WI38 (cell line): ENCODE measurements around the gene MINDY4.

Experiments used
- H3K4me3 ChIP-seq: 2 replicates; pipeline ENCODE4 v1.5.1; 2011; ENCODE audit warnings: low read depth, mild to moderate bottlenecking, control low read depth, low read length
- CTCF ChIP-seq: IDR thresholded peaks from 2 replicates; pipeline ENCODE4 v1.5.1; 2012; ENCODE audit warnings: low read depth, mild to moderate bottlenecking, control low read depth, low read length

Gene MINDY4

GRCh38 chr7:30760514-30761213 lies 10.6 kb upstream of the MINDY4 start:
- TF ChIP-seq CTCF = no peak
- H3K4me3 ChIP-seq = no peak overlapping the region

- TF ChIP-seq CTCF = no peak
- no peak overlapping the region for H3K4me3 ChIP-seq
Observed at GRCh38 chr7:30761214-30762156, 9.7 kb upstream of the MINDY4 start.

- H3K4me3 ChIP-seq = no peak overlapping the region
- no peak for TF ChIP-seq CTCF
Observed at GRCh38 chr7:30764030-30764975, 6.9 kb upstream of the MINDY4 start.

- TF ChIP-seq CTCF = no peak
- no peak overlapping the region for H3K4me3 ChIP-seq
Observed at GRCh38 chr7:30765408-30765807, 5.8 kb upstream of the MINDY4 start.

GRCh38 chr7:30770845-30771173 lies 408 bp upstream of the MINDY4 start:
- TF ChIP-seq CTCF = no peak
- H3K4me3 ChIP-seq = peak overlapping the region; percentile 68

- TF ChIP-seq CTCF = no peak
- peak overlapping the region; percentile 68 for H3K4me3 ChIP-seq
Observed at GRCh38 chr7:30771880-30772425, 736 bp downstream of the MINDY4 start.
